ENCODE results near the gene RPL11.
"Not testable (repeated sequence)": the region's sequence is repeated elsewhere in the genome, so short reads cannot be mapped to it uniquely, and the experiment has no call there.

Gene RPL11

GRCh38 chr1:23691499-23692307 is at the start of gene RPL11:
RPL11 (plus strand) TSS chr1:23691806; CDS start chr1:23691824, 18 bp downstream.
- peak; percentile 92 for DNase-seq (ENCODE audit: low read depth)

- no peak for DNase-seq (ENCODE audit: low read depth)
These were observed 47.7 kb upstream of the RPL11 start for GRCh38 chr1:23643736-23644554.

GRCh38 chr1:23644555-23644866 is 47.1 kb upstream of the RPL11 start:
- no peak for DNase-seq (ENCODE audit: low read depth)

GRCh38 chr1:23645338-23645737 is 46.3 kb upstream of the RPL11 start:
- no peak for DNase-seq (ENCODE audit: low read depth)

GRCh38 chr1:23646091-23646490 is 45.5 kb upstream of the RPL11 start:
- DNase-seq (ENCODE audit: low read depth), result no peak

GRCh38 chr1:23646541-23646940 is 45.1 kb upstream of the RPL11 start:
- DNase-seq (ENCODE audit: low read depth), result no peak

GRCh38 chr1:23648576-23648975 is 43.0 kb upstream of the RPL11 start:
- DNase-seq (ENCODE audit: low read depth), result no peak

GRCh38 chr1:23649157-23649556 is 42.4 kb upstream of the RPL11 start:
- not testable (repeated sequence) for DNase-seq (ENCODE audit: low read depth)

- DNase-seq (ENCODE audit: low read depth), result no peak
These were observed 41.1 kb upstream of the RPL11 start for GRCh38 chr1:23650344-23650990.

GRCh38 chr1:23651069-23651808 is 40.4 kb upstream of the RPL11 start:
- no peak for DNase-seq (ENCODE audit: low read depth)

- DNase-seq (ENCODE audit: low read depth), result no peak
These were observed 33.8 kb upstream of the RPL11 start for GRCh38 chr1:23657659-23658275.

GRCh38 chr1:23660671-23661070 is 30.9 kb upstream of the RPL11 start:
- DNase-seq (ENCODE audit: low read depth), result no peak

GRCh38 chr1:23661887-23662286 is 29.7 kb upstream of the RPL11 start:
- no peak for DNase-seq (ENCODE audit: low read depth)

GRCh38 chr1:23664837-23665795 is 26.5 kb upstream of the RPL11 start:
- DNase-seq (ENCODE audit: low read depth), result peak; percentile 7

- no peak for DNase-seq (ENCODE audit: low read depth)
These were observed 24.2 kb upstream of the RPL11 start for GRCh38 chr1:23667411-23667810.

GRCh38 chr1:23670709-23671108 is 20.9 kb upstream of the RPL11 start:
- DNase-seq (ENCODE audit: low read depth), result no peak

- DNase-seq (ENCODE audit: low read depth), result peak; percentile 16
These were observed 18.4 kb upstream of the RPL11 start for GRCh38 chr1:23673086-23673813.

- DNase-seq (ENCODE audit: low read depth), result no peak
These were observed 11.8 kb upstream of the RPL11 start for GRCh38 chr1:23679815-23680214.

GRCh38 chr1:23682946-23683345 is 8.7 kb upstream of the RPL11 start:
- DNase-seq (ENCODE audit: low read depth), result no peak

- DNase-seq (ENCODE audit: low read depth), result no peak
These were observed 7.2 kb upstream of the RPL11 start for GRCh38 chr1:23684415-23684814.
